Neuronal stem cell (in vitro differentiated cells): Measurements from ENCODE around the gene FAM186B.

ENCODE experiments used
- DNase-seq: peaks from one replicate; pipeline ENCODE4 v3.0.0-alpha.2; 2013; ENCODE audit warnings: low spot score
- H2AFZ ChIP-seq: one replicate; pipeline ENCODE4 v1.6.1; 2013; ENCODE audit warnings: mild to moderate bottlenecking, low read length, inconsistent platforms
- H2AK5ac ChIP-seq: 2 replicates; pipeline ENCODE4 v1.6.1; 2013; ENCODE audit warnings: low read depth, mild to moderate bottlenecking, inconsistent platforms, low read length, moderate library complexity, mixed read lengths
- H2BK120ac ChIP-seq: 2 replicates; pipeline ENCODE4 v1.6.1; 2013; ENCODE audit warnings: low read depth, mild to moderate bottlenecking, inconsistent platforms, low read length, moderate library complexity, mixed read lengths
- H2BK12ac ChIP-seq: one replicate; pipeline ENCODE4 v1.6.1; 2013; ENCODE audit warnings: low read length, inconsistent platforms
- H2BK15ac ChIP-seq: 2 replicates; pipeline ENCODE4 v1.6.1; 2013; ENCODE audit warnings: mild to moderate bottlenecking, low read length, inconsistent platforms, mixed read lengths
- H2BK5ac ChIP-seq: one replicate; pipeline ENCODE4 v1.6.1; 2013; ENCODE audit warnings: inconsistent platforms, mild to moderate bottlenecking, low read length, moderate library complexity
- H3K14ac ChIP-seq: one replicate; pipeline ENCODE4 v1.6.1; 2013; ENCODE audit warnings: low read length, inconsistent platforms
- H3K18ac ChIP-seq: 2 replicates; pipeline ENCODE4 v1.6.1; 2013; ENCODE audit warnings: low read length, inconsistent platforms
- H3K23ac ChIP-seq: 2 replicates; pipeline ENCODE4 v1.6.1; 2013; ENCODE audit warnings: low read depth, mild to moderate bottlenecking, mixed read lengths, low read length, inconsistent platforms; ENCODE audit not compliant: poor library complexity
- H3K27ac ChIP-seq: replicated peaks from 3 replicates; pipeline ENCODE4 v1.5.1; 2013; ENCODE audit warnings: low read length, inconsistent platforms
- H3K27me3 ChIP-seq, 3 experiments: 2 replicates each; pipeline ENCODE4 v1.6.1; 2013; ENCODE audit warnings: low read length in 3 of 3, mild to moderate bottlenecking in 2 of 3, inconsistent platforms in 1 of 3, low read depth in 1 of 3, mixed read lengths in 1 of 3, moderate library complexity in 1 of 3; ENCODE audit not compliant: control insufficient read depth in 3 of 3, insufficient read depth in 3 of 3
- H3K36me3 ChIP-seq, 2 donors: replicated peaks in 1 of 2; 2 replicates each; pipeline ENCODE4 v1.6.1; 2013; ENCODE audit warnings: low read length in 2 of 2; ENCODE audit not compliant: control insufficient read depth in 2 of 2, insufficient read depth in 2 of 2
- H3K4ac ChIP-seq: 2 replicates; pipeline ENCODE4 v1.6.1; 2013; ENCODE audit warnings: inconsistent platforms, mild to moderate bottlenecking, low read length, moderate library complexity
- H3K4me1 ChIP-seq, 2 donors: 1 replicate in 1 of 2; 2 replicates in 1 of 2; pipeline ENCODE4 v1.6.1; 2013; ENCODE audit warnings: low read length in 2 of 2, low read depth in 1 of 2; ENCODE audit not compliant: control insufficient read depth in 2 of 2, insufficient read depth in 1 of 2
- H3K4me2 ChIP-seq: one replicate; pipeline ENCODE4 v1.6.1; 2013; ENCODE audit warnings: mild to moderate bottlenecking, low read length, inconsistent platforms; ENCODE audit not compliant: insufficient read depth, poor library complexity, severe bottlenecking
- H3K4me3 ChIP-seq, 2 donors: 2 replicates each; pipeline ENCODE4 v1.5.1; 2013; ENCODE audit warnings: low read length in 2 of 2, mild to moderate bottlenecking in 2 of 2, inconsistent platforms in 1 of 2, moderate library complexity in 1 of 2
- H3K79me1 ChIP-seq: one replicate; pipeline ENCODE4 v1.6.1; 2013; ENCODE audit warnings: low read depth, mild to moderate bottlenecking, inconsistent platforms, low read length, moderate library complexity
- H3K9ac ChIP-seq: one replicate; pipeline ENCODE4 v1.6.1; 2013; ENCODE audit warnings: mild to moderate bottlenecking, low read depth, low read length, inconsistent platforms; ENCODE audit not compliant: poor library complexity
- H3K9me3 ChIP-seq, 2 donors: replicated peaks in 1 of 2; 2 replicates each; pipeline versions ENCODE3 to v1.6.1; 2013; ENCODE audit warnings: low read length in 2 of 2, mild to moderate bottlenecking in 2 of 2, inconsistent platforms in 1 of 2, low read depth in 1 of 2, mixed read lengths in 1 of 2, moderate library complexity in 1 of 2; ENCODE audit not compliant: control insufficient read depth in 2 of 2, insufficient read depth in 1 of 2
- H4K8ac ChIP-seq: one replicate; pipeline ENCODE4 v1.6.1; 2013; ENCODE audit warnings: low read depth, mild to moderate bottlenecking, inconsistent platforms, low read length, moderate library complexity
- H4K91ac ChIP-seq: one replicate; pipeline ENCODE4 v1.6.1; 2013; ENCODE audit warnings: low read length, low read depth, mild to moderate bottlenecking, inconsistent platforms; ENCODE audit not compliant: poor library complexity
- WGBS, 2 donors: extraction: QIAGEN DNeasy Blood & Tissue Kit; methylation state at CpG; one replicate each; pipeline ENCODE4 v1.1.7; 2013; ENCODE audit warnings: missing lambda C conversion rate in 2 of 2, mixed read lengths in 1 of 2; ENCODE audit not compliant: insufficient read length in 2 of 2, insufficient replicate concordance in 1 of 2; ENCODE audit errors: extremely low coverage in 2 of 2; 5-methylcytosine and 5-hydroxymethylcytosine counted together

Gene FAM186B

GRCh38 chr12:49548822-49549648 lies 56.4 kb downstream of the FAM186B start:
- peak overlapping the region; percentile 92 for H3K14ac ChIP-seq
- peak overlapping the region; percentile 59 for H2AK5ac ChIP-seq
- peak overlapping the region; percentile 90 for H3K23ac ChIP-seq
- peak overlapping the region in 1 of 2 donors; percentile 63 for H3K4me3 ChIP-seq
- H3K9ac ChIP-seq: peak overlapping the region; percentile 79
- peak overlapping the region; percentile 91 for H3K18ac ChIP-seq
- H2BK15ac ChIP-seq: peak overlapping the region; percentile 99
- peaks cover 4% of the 10 kb centered on the region for H3K79me1 ChIP-seq
- H3K27ac ChIP-seq: no peak overlapping the region
- H4K8ac ChIP-seq: peak overlapping the region; percentile 87
- peak overlapping the region; percentile 77 for H2AFZ ChIP-seq
- peak overlapping the region; percentile 66 for H3K4me2 ChIP-seq
- WGBS, 2 donors: no CpG with 5 or more reads among the region's 70 CpGs
- peak overlapping the region; percentile 50 for H2BK120ac ChIP-seq
- H2BK5ac ChIP-seq: peak overlapping the region; percentile 68
- H3K27me3 ChIP-seq: peaks cover 2 to 81% (median 44%) of the 10 kb centered on the region in 3 experiments
- H3K4me1 ChIP-seq: peaks cover 5 to 18% of the 10 kb centered on the region in 2 donors
- H4K91ac ChIP-seq: peak overlapping the region; percentile 96
- H3K9me3 ChIP-seq: no peaks in the 10 kb centered on the region
- peak overlapping the region; percentile 77 for H3K4ac ChIP-seq
- DNase-seq: peak; percentile 41
- H3K36me3 ChIP-seq: no peaks in the 10 kb centered on the region
- peak overlapping the region; percentile 79 for H2BK12ac ChIP-seq

GRCh38 chr12:49548481-49548821 lies 57.0 kb downstream of the FAM186B start:
- no peak overlapping the region for H3K27ac ChIP-seq
- no peak for DNase-seq
- peak overlapping the region; percentile 91 for H3K18ac ChIP-seq
- H2AK5ac ChIP-seq: peak overlapping the region; percentile 59
- peak overlapping the region; percentile 68 for H2BK5ac ChIP-seq
- H3K4me1 ChIP-seq: peaks cover 9 to 20% of the 10 kb centered on the region in 2 donors
- peak overlapping the region; percentile 99 for H2BK15ac ChIP-seq
- peaks cover 4% of the 10 kb centered on the region for H3K79me1 ChIP-seq
- peak overlapping the region; percentile 79 for H2BK12ac ChIP-seq
- no peak overlapping the region for H4K91ac ChIP-seq
- H3K4ac ChIP-seq: peak overlapping the region; percentile 69
- H3K4me3 ChIP-seq: no peak overlapping the region
- H3K36me3 ChIP-seq: no peaks in the 10 kb centered on the region
- H3K4me2 ChIP-seq: no peak overlapping the region
- peak overlapping the region; percentile 70 for H4K8ac ChIP-seq
- H3K23ac ChIP-seq: peak overlapping the region; percentile 90
- H2AFZ ChIP-seq: peak overlapping the region; percentile 77
- H3K9me3 ChIP-seq: no peaks in the 10 kb centered on the region
- H2BK120ac ChIP-seq: peak overlapping the region; percentile 50
- peak overlapping the region; percentile 92 for H3K14ac ChIP-seq
- peaks cover 5 to 87% (median 50%) of the 10 kb centered on the region in 3 experiments for H3K27me3 ChIP-seq
- H3K9ac ChIP-seq: peak overlapping the region; percentile 79
- no CpG with 5 or more reads among the region's 8 CpGs for WGBS, 2 donors

- no peak overlapping the region for H3K9ac ChIP-seq
- no peak overlapping the region for H3K23ac ChIP-seq
- no peak for DNase-seq
- H3K9me3 ChIP-seq: no peaks in the 10 kb centered on the region
- H3K4me1 ChIP-seq: peaks cover 9 to 20% of the 10 kb centered on the region in 2 donors
- H2BK120ac ChIP-seq: no peak overlapping the region
- no peak overlapping the region for H2BK5ac ChIP-seq
- H2BK12ac ChIP-seq: no peak overlapping the region
- no peak overlapping the region for H3K4me2 ChIP-seq
- H4K8ac ChIP-seq: no peak overlapping the region
- peak overlapping the region; percentile 6 for H2AK5ac ChIP-seq
- H3K18ac ChIP-seq: no peak overlapping the region
- H3K27ac ChIP-seq: no peak overlapping the region
- H4K91ac ChIP-seq: no peak overlapping the region
- H3K4me3 ChIP-seq: no peak overlapping the region
- H3K79me1 ChIP-seq: peaks cover 4% of the 10 kb centered on the region
- WGBS, 2 donors: no CpG with 5 or more reads among the region's 7 CpGs
- no peak overlapping the region for H3K4ac ChIP-seq
- no peak overlapping the region for H2AFZ ChIP-seq
- H3K27me3 ChIP-seq: peaks cover 5 to 91% (median 62%) of the 10 kb centered on the region in 3 experiments
- peak overlapping the region; percentile 25 for H3K14ac ChIP-seq
- H3K36me3 ChIP-seq: no peaks in the 10 kb centered on the region
- peak overlapping the region; percentile 57 for H2BK15ac ChIP-seq
These were observed 58.2 kb downstream of the FAM186B start for GRCh38 chr12:49547090-49547690.

GRCh38 chr12:49546481-49546880 lies 59.0 kb downstream of the FAM186B start:
- H2BK120ac ChIP-seq: no peak overlapping the region
- no peak overlapping the region for H2BK15ac ChIP-seq
- H3K79me1 ChIP-seq: peaks cover 4% of the 10 kb centered on the region
- no peak overlapping the region for H2AFZ ChIP-seq
- no peak overlapping the region for H2AK5ac ChIP-seq
- H3K4me1 ChIP-seq: peaks cover 9 to 20% of the 10 kb centered on the region in 2 donors
- no peaks in the 10 kb centered on the region for H3K36me3 ChIP-seq
- H3K18ac ChIP-seq: no peak overlapping the region
- H3K9ac ChIP-seq: no peak overlapping the region
- no peak overlapping the region for H3K4me2 ChIP-seq
- no peak for DNase-seq
- peaks cover 5 to 91% (median 69%) of the 10 kb centered on the region in 3 experiments for H3K27me3 ChIP-seq
- no peak overlapping the region for H4K8ac ChIP-seq
- no peak overlapping the region for H2BK12ac ChIP-seq
- H2BK5ac ChIP-seq: no peak overlapping the region
- H3K4ac ChIP-seq: no peak overlapping the region
- no peak overlapping the region for H3K4me3 ChIP-seq
- H3K9me3 ChIP-seq: no peaks in the 10 kb centered on the region
- WGBS, 2 donors: no CpG with 5 or more reads among the region's 3 CpGs
- no peak overlapping the region for H3K23ac ChIP-seq
- H3K27ac ChIP-seq: no peak overlapping the region
- no peak overlapping the region for H4K91ac ChIP-seq
- no peak overlapping the region for H3K14ac ChIP-seq
